NK-92 (cell line): ENCODE measurements around the gene XBP1.
"Not testable (repeated sequence)": the region's sequence is repeated elsewhere in the genome, so short reads cannot be mapped to it uniquely, and the experiment has no call there.

Source experiments
- DNase-seq: peaks from one replicate; lab custom pipeline; 2025; ENCODE audit not compliant: unreplicated experiment; lab: John Stamatoyannopoulos, UW

Gene XBP1

DNA sequence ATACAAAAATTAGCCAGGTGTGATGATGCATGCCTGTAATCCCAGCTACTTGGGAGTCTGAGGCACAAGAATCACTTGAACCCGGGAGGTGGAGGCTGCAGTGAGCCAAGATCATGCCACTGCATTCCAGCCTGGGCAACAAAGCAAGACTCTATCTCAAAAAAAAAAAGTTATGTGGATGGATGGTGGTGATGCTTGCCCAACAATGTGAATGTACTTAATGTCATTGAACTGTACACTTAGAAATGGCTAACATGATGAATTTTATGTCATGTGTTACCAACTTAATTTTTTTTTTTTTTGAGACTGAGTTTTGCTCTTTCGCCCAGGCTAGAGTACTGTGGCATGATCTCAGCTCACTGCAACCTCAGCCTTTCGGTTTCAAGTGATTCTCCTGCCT is 45.9 kb downstream of the XBP1 start:
- DNase-seq, result not testable (repeated sequence)

DNA sequence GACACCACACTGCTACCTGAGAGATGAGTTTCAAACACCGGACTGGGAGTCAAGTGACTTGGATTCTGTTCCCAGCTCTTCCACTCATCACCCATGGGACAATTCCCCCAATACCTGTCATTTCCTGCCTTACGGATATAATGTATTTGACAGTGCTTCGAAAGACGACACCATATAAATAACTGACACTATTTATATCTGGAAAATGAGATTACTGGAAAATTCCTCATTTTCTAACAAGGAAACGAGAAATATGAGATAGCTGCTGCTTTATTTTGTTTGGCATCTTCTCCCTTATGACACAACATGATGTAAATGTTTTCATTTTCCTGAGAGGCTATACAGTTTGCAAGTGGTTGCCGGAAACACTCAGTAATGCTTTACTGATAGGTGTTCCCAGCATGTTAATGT is 49.9 kb downstream of the XBP1 start:
- no peak for DNase-seq
